Fibroblast of peridontal ligament (primary cell): ENCODE results near the gene SOX1.

Experiments
- DNase-seq: peaks from one replicate; pipeline ENCODE4 v3.0.0-alpha.2; 2010; ENCODE audit errors: extremely low read depth

Gene SOX1

DNA sequence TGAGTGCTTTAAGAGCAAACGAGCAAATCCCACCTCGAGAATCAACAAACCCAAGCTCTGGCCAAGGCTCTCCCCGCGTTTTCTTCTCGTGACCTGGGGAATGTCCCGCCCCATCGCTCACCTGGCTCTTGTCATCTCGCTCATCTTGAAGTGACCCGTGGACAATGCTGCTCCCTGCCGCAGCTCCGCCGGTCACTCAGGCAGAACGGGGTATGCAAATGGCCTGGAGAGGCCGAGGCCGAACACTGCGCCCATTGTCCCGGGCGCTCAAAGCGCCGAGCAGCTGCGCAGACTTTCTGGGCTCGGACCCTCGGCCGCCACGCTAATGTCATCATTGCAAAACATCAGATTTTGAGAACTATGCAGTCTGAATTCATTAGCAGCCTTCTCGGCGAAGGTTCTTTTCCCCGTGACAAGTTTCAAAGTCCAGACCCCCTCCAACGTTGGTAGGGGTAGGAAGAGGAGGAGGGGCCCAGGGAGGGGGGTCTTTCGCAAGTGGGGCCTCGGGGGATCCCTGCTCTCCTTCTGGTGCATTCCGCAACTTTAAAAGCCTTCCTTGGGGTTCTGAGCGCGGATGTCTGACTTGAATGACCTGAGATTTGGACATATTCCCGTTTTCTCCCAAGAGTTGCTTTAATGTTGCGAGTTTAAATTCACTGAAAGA is 39.7 kb downstream of the SOX1 start:
- DNase-seq = no peak

DNA sequence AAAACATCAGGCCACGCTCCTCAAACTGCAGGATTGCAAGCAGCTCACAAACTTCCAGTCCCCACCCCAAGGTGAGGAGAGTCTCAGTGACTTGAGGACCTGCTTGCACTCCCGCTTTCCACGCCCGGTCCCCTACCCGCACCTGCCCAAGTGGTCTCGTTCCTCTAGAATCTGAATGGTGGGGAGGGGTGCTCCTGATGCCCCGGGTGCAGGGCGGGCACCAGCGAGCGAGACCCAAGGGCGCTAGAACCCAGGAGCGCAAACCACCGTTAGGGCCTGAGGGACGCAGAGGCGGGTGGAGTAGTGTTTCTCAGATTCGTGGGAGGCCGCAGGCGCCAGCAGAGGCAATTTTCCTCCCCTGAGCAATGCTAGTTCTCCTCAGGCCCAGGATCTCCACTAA is 40.3 kb downstream of the SOX1 start:
- no peak for DNase-seq

DNA sequence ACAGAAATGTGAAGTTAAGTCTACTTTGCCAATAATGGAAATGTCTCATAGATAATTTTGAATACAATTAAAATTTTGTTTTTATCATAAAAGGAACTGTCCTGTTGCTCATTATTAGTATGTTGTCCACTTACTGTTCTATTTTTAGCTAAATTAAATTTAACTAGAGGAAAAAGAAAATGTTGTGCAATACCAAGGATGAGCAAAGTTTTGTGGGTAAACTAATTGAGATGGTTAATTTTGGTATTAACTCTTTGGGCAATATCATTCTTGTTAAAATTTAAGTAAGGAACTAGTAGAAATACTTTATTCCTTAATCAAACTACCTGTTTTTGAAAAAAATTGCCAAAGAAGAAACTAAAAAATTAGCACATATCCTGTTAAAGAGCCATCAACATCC is 43.5 kb downstream of the SOX1 start:
- DNase-seq = no peak

DNA sequence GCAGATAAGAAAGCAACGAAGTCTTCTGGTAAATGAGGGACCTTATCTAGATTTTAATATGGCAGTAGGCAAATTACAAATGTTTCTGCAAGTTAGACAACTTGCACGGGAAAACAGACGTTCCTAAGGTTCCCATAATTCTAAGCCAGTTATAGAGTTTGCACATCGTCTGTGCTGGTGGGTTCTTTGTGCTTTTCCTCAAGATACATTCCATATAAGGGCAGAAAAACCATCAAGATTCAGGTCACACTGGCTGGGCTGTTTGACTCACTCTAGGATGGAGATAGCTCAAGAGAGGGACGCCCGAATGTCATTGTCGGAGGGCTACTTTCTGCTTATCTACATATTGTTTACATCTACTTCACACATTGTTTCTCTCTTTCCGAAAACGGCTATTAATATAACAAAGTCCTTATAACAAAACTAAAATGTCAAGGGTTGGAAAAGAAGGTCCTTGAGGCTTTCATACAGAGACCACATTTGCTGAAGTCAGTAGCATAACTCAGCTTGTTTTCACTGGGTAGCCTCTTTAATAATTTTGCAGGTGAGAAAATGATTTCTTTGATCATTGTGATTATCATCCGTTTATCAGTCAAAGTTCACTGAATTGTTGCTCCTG is 44.4 kb downstream of the SOX1 start:
- DNase-seq = no peak

DNA sequence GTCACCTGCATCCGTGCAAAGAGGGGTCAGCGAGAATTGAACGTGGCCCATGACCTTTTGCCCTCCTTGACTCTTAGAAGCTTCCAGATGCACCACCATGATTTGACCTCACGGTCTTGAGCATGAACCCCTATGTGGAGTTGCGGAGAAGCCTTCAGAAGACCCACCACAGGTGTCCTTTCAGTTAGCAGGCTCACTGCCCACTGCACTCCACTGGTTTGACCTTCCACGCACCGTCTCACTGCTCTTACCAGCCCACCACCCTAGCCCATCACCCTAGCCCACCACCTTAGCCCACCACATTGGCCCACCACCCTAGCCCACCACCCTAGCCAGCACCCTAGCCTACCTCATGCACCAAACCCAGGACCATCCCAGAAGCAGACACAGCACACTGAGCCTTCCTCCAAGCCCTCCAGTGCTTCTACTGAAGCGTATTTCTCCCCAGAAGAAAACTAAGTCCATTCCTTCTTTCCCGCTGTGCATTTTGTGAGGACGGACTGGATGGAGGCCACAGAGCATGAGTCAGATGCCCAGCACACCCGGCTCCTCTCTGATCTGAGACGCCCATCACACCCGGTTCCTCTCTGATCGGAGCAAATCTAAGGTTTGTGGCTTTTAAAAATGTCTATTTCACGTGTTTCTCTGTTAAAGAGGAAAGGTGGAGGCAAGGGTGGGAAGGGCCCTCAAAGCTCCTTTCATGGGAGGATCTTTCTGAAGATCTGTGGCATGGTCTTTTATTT is 45.8 kb downstream of the SOX1 start:
- no peak for DNase-seq

DNA sequence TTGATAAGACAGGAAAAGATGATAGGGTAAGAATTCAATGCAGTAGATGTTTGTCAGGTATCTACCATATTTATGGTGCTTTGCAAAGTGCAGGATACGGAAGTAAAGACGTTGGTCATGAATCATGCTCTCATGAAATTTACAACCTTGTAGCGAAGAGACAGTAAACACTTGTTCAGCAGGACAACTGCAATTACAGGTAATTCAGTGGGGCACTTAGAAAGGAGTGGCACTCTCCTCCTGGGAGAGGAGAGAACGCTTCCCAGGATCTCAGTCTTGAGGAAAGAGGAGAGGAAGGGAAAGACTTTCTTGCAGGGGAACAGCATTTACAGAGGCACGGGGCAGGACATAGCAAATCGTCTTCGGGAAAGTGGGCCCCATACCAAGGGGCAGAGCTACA is 46.4 kb downstream of the SOX1 start:
- DNase-seq = no peak

DNA sequence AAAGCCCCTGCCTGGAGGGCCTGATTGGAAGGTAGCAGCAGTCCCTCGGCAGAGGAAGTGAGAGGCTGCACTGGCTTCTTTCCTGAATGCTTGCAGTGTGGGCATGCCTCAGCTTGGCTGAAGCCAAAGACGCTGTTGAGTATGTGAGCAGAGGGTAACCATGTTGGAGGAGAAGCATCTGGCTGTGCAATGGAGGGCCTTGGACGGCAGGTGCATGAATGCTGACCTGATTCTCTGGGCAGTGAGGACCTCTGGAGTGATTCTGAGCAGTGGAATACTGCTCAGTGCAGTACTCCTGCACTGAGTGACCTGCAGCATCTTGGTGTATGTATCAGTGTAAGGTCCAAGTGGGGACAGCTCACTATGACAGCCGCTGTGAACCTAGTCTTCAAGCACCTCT is 46.9 kb downstream of the SOX1 start:
- no peak for DNase-seq

DNA sequence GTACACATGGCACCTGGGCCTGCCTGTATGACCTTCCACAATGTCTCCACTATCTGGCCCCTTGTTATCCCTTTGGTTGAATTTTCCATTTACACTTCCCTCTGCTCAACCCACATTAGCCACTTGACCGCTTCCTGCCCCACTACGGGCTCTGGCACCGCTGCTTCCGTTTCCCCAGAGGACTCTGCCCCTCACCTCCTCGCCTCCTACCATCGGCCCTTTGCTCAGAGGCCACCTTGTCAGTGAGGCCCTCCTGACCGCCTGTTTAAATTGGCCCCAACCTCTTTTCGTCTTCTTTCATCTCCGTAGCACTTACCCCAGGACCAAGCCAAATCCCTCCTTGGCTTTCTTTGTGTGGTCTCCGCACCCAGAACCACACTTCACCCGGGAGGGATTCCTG is 47.4 kb downstream of the SOX1 start:
- DNase-seq = no peak

DNA sequence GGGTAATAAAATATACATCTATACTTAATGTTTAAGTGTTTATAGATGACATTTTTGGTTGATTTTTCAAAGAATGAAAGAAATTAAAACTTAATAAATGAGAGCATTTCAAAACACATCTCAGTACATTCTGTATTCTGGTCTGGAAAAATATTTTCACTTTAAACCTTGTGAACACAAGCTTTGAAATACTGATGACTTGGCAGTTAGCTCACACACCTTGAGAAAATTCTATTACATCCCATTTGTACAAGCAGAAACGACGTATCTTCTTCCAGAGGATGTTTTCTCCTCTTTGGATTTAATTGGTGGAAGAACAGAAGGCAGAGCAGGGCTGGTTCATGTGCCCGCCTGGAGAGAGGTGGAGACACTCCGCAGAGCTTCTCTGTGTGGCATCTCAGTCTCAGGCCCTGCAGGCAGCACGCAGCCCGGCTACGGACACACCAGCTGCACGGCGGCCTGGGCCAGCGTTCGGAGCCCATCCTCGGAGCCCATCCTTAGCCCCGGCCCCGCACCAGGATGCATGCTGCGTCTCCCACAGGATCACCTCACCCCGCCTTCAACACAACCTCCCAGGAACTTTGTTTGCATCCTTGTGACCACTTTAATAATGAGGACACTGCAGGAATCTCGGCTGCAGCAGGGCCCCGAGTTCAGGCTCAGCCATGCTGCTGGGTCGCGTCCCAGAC is 48.6 kb downstream of the SOX1 start:
- DNase-seq = no peak

DNA sequence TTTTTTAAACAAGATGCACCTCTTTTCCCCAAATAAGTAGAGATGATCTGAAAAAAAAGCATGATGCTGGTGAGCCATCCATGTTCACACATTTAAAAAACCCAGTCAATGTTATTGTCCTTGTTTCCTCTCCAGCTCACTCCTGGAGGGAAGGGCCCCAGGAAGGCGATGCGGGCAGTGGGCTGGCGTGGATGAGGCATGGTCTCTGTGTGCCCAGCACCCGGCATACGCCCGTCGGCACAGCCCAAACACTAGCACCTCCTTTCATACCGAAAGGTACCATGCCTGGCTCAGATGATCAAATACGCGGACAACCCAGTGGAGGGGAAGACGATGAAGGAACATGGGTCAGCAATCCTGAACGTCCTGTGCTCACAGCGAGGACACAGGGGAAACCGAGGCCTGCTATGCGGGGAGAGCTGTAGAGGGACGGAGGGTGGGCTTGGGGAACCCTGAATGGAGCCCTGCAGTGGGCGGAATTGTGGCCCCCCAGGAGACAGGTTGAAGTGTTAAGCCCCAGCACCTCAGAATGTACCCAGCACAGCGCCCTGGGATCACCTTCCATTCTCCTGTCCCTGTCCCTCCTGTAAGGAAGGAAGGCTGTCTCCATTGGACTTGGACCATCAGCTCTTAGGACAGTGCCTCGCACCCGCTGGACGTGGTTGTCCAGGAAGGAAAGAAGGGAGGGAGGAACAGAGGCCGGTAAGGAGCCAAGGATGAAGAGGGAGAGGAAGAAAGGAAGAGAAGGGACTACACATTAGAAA is 49.4 kb downstream of the SOX1 start:
- no peak for DNase-seq

DNA sequence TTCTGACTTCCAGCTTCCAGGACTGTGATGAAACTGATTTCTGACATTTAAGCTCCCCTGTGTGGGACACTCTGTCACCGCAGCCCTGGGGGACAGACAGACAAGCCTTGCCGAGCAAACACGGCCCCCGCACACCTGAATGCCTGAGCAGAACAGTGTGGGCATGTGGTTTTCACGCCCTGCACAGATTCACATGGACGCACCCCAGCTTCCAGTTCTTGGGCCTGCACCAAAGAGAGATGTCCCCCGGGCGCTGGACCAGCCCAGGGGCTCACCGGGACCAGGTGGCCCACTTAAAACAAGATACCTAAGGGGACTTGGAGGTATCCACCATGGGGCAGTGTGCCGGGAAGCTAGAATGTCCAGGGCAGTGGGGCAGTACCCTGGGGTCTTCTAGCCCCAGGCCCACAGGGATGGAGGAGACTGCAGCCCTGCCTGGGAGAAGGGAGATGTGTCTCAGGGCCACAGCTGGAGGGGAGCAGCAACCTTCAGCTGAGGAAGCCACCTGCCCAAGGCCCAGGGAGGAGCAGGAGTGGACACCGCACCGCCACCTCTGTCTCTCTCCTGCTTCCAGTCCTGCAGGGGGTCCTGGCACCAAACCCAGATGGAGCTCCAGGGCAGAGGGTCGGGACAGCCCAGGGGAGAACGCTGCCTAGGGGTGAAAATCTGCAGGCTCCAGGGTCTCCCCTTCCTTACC is 50.5 kb downstream of the SOX1 start:
- DNase-seq = no peak

DNA sequence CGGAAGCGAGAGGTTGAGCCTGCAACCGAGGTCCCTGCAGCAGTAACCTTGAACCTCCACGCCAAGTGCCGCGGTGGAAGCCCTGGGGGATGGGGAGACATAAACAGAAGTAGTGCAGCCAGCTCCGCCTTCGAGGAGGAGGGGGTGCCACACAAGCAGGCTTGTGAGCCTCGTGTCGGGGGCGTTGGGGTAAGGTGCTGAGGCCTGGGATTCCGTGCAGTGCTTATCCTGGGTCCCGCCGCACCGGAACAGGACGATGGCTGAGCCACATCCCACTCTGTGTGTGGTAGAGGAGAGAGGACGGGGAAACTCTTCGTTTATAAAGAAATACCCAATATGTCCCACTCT is 51.0 kb downstream of the SOX1 start:
- DNase-seq = no peak

DNA sequence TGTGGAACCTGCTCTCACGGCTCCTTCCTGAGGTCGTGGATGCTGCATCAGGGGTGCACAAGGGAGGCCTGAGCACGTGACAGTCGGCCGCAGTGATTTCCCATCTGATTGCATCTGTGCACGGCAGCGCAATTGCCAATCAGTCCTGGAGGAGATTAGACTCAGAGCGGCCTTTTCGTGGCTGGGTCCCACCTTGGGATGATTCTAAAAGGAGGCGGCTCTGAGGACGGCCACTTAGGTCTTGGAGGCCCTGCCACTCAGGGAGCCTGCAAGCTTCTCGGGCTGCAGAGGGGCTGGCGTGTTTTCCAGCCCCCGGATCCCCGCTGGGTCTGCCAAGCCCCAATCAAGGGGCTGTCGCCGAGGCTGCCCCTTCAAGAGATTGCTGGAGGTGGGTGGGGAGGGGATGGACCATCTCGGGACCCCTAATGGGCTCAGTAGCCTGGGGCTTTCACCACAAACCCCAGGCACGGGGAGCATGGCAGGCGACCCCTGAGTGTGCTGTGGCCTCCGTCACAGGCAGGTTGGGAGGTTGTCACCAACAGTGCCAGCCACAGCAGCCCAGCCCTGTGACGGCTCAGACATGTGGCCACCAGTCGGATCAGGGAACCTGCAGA is 51.6 kb downstream of the SOX1 start:
- no peak for DNase-seq

DNA sequence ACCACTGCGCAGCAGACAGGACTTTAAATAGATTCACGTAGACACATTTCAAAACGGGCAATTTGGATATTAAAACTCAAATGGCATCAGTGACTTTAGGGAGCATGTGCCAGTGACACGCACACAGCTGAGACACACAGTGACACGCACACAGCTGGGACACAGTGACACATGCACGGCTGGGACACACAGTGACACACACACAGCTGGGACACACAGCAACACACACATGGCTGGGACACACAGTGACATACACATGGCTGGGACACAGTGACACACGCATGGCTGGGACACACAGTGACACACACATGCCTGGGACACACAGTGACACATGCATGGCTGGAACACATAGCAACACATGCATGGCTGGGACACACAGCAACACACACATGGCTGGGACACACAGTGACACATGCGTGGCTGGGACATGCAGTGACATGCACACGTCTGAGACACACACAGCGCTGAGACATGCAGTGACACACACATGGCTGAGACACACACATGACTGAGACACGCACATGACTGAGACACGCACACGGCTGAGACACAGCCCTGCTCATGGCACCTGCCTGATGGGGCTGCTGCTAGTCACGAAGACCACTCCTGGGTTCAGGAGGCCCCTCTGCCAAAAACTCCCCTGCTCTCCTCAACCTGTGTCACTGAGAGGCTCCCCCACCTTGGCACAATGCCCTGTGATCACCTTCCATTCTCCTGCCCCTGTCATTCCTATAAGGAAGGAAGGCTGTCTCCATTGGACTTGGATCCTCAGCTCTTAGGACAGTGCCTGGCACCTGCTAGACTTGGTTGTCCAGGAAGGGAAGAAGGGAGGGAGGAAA is 52.5 kb downstream of the SOX1 start:
- no peak for DNase-seq

DNA sequence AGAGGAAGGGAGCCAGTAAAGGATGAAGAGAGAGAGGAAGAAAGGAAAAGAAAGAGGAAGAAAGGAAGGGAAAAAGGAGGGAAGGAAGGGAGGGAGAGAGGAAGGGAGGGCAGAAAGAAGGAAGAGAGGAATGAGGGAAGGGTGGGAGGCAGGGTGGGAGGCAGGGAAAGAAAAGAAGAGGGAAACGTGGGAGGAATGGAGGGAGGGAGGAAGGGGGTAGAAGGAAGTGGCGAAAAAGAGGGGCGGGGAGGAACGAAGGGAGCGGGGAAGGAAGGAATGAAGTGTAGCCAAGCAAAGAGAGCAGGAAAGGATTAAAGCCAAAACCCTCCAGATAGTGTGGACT is 53.1 kb downstream of the SOX1 start:
- DNase-seq = no peak
